SK-N-SH treated with all-trans-retinoic acid at 6 μM for 48 hours (cell line): ENCODE results near the gene CZIB.
"Not testable (repeated sequence)": the region's sequence is repeated elsewhere in the genome, so short reads cannot be mapped to it uniquely, and the experiment has no call there.

Source experiments
- ATAC-seq: fragments of 200-7000 bp; cut with Tn5 transposase; 3 replicates; pipeline ENCODE4 v1.9.1; 2020; ENCODE audit warnings: mild to moderate bottlenecking, moderate library complexity
- ARNTL ChIP-seq: fragments of 450-650 bp; formaldehyde crosslinking; IDR thresholded peaks from 2 replicates; pipeline ENCODE4 v1.5.0; 2020; ENCODE audit warnings: low read depth, mild to moderate bottlenecking, moderate library complexity, borderline replicate concordance
- BACH2 ChIP-seq: fragments of 250-450 bp; sonication (Bioruptor Pico); IDR thresholded peaks from 2 replicates; pipeline ENCODE4 v1.9.0; 2021; ENCODE audit warnings: mild to moderate bottlenecking, borderline replicate concordance
- CSDC2 ChIP-seq: fragments of 250-450 bp; sonication (Bioruptor Pico); IDR thresholded peaks from 2 replicates; pipeline ENCODE4 v1.5.0; 2020; ENCODE audit warnings: mild to moderate bottlenecking, moderate library complexity
- GLIS3 ChIP-seq: fragments of 250-450 bp; sonication (Bioruptor Pico); IDR thresholded peaks from 2 replicates; pipeline ENCODE4 v1.5.0; 2020; ENCODE audit warnings: mild to moderate bottlenecking, moderate library complexity
- ISL1 ChIP-seq: fragments of 250-450 bp; sonication (Bioruptor Pico); IDR thresholded peaks from 2 replicates; pipeline ENCODE4 v2.1.2; 2022; ENCODE audit warnings: mild to moderate bottlenecking, moderate library complexity
- OSR1 ChIP-seq: fragments of 250-450 bp; sonication (Bioruptor Pico); IDR thresholded peaks from 2 replicates; pipeline ENCODE4 v1.8.0; 2022; ENCODE audit warnings: moderate library complexity, mild to moderate bottlenecking, inconsistent platforms
- PPARA ChIP-seq: fragments of 250-450 bp; sonication (Bioruptor Pico); IDR thresholded peaks from 2 replicates; pipeline ENCODE4 v1.5.0; 2020; ENCODE audit warnings: mild to moderate bottlenecking, borderline replicate concordance
- RARB ChIP-seq: fragments of 250-450 bp; sonication (Bioruptor Pico); IDR thresholded peaks from 2 replicates; pipeline ENCODE4 v1.8.0; 2021; ENCODE audit warnings: mild to moderate bottlenecking, moderate library complexity
- SNAI2 ChIP-seq: fragments of 250-450 bp; sonication (Bioruptor Pico); IDR thresholded peaks from 2 replicates; pipeline ENCODE4 v1.5.0; 2020; ENCODE audit warnings: mild to moderate bottlenecking, moderate library complexity
- TCF4 ChIP-seq: fragments of 250-450 bp; sonication (Bioruptor Pico); IDR thresholded peaks from 2 replicates; pipeline ENCODE4 v1.8.0; 2021; ENCODE audit warnings: mild to moderate bottlenecking, moderate library complexity, borderline replicate concordance
- TOX ChIP-seq: fragments of 250-450 bp; sonication (Bioruptor Pico); IDR thresholded peaks from 2 replicates; pipeline ENCODE4 v1.8.0; 2021; ENCODE audit warnings: mild to moderate bottlenecking, moderate library complexity, borderline replicate concordance
- ZC3H10 ChIP-seq: fragments of 250-450 bp; sonication (Bioruptor Pico); IDR thresholded peaks from 2 replicates; pipeline ENCODE4 v1.5.1; 2021; ENCODE audit warnings: mild to moderate bottlenecking, moderate library complexity
- ZFP30 ChIP-seq: fragments of 450-650 bp; formaldehyde crosslinking; IDR thresholded peaks from 2 replicates; pipeline ENCODE4 v1.5.0; 2022; ENCODE audit warnings: mild to moderate bottlenecking, moderate library complexity
- ZNF565 ChIP-seq: fragments of 450-650 bp; formaldehyde crosslinking; conservative IDR thresholded peaks from 2 replicates; pipeline ENCODE4 v1.5.0; 2020; ENCODE audit warnings: low read depth, mild to moderate bottlenecking, moderate library complexity
- ZNF8 ChIP-seq: fragments of 450-650 bp; formaldehyde crosslinking; IDR thresholded peaks from 2 replicates; pipeline ENCODE4 v1.5.0; 2020; ENCODE audit warnings: mild to moderate bottlenecking, moderate library complexity
- TF ChIP-seq, protein P1 (sequence below): fragments of 250-450 bp; sonication (Bioruptor Pico); IDR thresholded peaks from 2 replicates; pipeline ENCODE4 v1.8.0; 2021; ENCODE audit warnings: low read depth, mild to moderate bottlenecking, moderate library complexity, borderline replicate concordance
- TF ChIP-seq, protein P2 (sequence below): fragments of 250-450 bp; sonication (Bioruptor Pico); IDR thresholded peaks from 2 replicates; pipeline ENCODE4 v1.5.1; 2021; ENCODE audit warnings: mild to moderate bottlenecking, moderate library complexity
- TF ChIP-seq, protein P3 (sequence below): fragments of 250-450 bp; sonication (Bioruptor Pico); IDR thresholded peaks from 2 replicates; pipeline ENCODE4 v1.8.0; 2020; ENCODE audit warnings: mild to moderate bottlenecking, moderate library complexity, borderline replicate concordance
- TF ChIP-seq, protein P4 (sequence below): fragments of 250-450 bp; sonication (Bioruptor Pico); IDR thresholded peaks from 2 replicates; pipeline ENCODE4 v1.5.0; 2020; ENCODE audit warnings: mild to moderate bottlenecking, moderate library complexity

CZIB gene

DNA sequence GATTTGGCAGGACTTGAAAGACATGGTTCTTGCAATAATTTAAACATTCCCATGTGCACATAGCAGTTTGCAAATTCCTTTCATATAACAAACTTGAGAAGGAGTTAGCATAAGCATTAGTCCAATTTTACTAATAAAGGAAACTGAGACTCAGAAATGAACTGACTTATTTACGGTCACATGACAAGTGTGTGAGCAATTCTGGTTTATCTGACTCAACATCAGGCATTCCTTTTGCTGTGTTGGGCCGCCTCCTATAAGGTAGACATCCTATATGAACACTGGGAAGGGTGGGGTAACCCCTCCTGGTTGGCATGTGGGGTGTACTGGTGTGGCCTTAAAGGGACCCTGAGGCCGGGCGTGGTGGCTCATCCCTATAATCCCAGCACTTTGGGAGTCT lies 32.3 kb downstream of the CZIB start (continued):
- TF ChIP-seq, protein P1, sequence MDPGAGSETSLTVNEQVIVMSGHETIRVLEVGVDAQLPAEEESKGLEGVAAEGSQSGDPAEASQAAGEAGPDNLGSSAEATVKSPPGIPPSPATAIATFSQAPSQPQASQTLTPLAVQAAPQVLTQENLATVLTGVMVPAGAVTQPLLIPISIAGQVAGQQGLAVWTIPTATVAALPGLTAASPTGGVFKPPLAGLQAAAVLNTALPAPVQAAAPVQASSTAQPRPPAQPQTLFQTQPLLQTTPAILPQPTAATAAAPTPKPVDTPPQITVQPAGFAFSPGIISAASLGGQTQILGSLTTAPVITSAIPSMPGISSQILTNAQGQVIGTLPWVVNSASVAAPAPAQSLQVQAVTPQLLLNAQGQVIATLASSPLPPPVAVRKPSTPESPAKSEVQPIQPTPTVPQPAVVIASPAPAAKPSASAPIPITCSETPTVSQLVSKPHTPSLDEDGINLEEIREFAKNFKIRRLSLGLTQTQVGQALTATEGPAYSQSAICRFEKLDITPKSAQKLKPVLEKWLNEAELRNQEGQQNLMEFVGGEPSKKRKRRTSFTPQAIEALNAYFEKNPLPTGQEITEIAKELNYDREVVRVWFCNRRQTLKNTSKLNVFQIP, result no peak

DNA sequence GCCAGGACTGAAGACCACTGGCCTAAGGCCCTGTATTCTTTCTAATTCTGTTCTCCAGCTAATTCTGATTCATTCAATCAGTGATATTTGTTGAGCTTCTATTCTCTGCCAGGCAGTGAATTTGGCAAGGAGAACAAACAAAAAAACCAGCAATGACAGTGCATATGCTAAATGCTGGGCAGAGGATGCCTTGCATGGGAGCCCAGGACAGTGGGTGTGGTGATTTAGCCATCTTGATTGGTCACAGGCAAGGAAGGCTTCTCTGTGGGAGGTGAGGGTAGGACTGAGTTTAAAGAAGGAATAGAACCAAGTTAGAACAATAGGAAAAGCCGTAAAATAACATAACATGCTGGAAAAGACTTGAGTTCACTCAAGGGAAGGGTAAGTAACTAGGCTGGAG lies 33.0 kb downstream of the CZIB start:
- no peak for TF ChIP-seq ISL1 (CRISPR knock-in tag)
- TF ChIP-seq, all 23 proteins: peak for 0
- ATAC-seq, result no peak

DNA sequence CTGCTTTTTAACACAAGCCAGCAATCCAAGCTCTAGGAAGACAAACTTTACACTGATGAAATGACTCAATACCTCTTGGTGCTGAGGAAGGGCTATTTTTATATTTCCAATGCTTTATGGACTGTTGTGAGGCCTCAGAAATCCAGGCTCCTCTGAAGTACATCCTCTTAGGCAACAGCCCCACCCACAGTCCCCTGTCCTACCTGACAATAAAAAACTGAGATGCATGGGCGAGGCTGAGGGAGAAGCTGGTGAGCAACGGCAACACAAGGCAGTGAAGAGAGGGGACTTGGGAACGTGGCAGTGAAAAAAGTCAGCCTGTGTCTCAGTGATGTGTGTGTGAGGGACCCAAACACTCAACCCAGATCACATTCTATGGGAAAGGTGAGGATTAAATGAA lies 33.9 kb downstream of the CZIB start:
- ATAC-seq, result no peak

DNA sequence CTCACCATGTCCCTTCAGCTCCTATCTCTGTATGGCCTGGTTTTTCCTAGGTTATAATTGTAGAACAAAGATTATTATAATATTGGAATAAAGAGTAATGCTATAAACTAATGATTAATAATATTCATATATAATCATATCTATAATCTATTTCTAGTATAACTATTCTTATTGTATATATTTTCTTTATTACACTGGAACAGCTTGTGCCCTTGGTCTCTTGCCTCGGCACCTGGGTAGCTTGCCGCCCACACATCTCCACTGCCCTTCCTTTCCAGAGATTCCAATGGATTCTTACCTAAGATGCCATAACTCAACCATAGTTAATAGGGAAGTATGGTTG lies 34.5 kb downstream of the CZIB start:
- not testable (repeated sequence) for ATAC-seq

More for the DNA sequence above, 33.9 kb downstream of the CZIB start:
- TF ChIP-seq PPARA (CRISPR knock-in tag) (no peak), ZNF8 (CRISPR knock-in tag) (no peak), ZC3H10 (CRISPR knock-in tag) (no peak), ZNF565 (CRISPR knock-in tag) (no peak), CSDC2 (CRISPR knock-in tag) (no peak), ARNTL (CRISPR knock-in tag) (no peak)
- TF ChIP-seq, protein P2, sequence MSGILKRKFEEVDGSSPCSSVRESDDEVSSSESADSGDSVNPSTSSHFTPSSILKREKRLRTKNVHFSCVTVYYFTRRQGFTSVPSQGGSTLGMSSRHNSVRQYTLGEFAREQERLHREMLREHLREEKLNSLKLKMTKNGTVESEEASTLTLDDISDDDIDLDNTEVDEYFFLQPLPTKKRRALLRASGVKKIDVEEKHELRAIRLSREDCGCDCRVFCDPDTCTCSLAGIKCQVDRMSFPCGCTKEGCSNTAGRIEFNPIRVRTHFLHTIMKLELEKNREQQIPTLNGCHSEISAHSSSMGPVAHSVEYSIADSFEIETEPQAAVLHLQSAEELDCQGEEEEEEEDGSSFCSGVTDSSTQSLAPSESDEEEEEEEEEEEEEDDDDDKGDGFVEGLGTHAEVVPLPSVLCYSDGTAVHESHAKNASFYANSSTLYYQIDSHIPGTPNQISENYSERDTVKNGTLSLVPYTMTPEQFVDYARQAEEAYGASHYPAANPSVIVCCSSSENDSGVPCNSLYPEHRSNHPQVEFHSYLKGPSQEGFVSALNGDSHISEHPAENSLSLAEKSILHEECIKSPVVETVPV (CRISPR knock-in tag), result no peak
- TF ChIP-seq, protein P3, sequence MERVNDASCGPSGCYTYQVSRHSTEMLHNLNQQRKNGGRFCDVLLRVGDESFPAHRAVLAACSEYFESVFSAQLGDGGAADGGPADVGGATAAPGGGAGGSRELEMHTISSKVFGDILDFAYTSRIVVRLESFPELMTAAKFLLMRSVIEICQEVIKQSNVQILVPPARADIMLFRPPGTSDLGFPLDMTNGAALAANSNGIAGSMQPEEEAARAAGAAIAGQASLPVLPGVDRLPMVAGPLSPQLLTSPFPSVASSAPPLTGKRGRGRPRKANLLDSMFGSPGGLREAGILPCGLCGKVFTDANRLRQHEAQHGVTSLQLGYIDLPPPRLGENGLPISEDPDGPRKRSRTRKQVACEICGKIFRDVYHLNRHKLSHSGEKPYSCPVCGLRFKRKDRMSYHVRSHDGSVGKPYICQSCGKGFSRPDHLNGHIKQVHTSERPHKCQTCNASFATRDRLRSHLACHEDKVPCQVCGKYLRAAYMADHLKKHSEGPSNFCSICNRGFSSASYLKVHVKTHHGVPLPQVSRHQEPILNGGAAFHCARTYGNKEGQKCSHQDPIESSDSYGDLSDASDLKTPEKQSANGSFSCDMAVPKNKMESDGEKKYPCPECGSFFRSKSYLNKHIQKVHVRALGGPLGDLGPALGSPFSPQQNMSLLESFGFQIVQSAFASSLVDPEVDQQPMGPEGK (CRISPR knock-in tag), result no peak
- TF ChIP-seq, protein P1, result no peak

DNA sequence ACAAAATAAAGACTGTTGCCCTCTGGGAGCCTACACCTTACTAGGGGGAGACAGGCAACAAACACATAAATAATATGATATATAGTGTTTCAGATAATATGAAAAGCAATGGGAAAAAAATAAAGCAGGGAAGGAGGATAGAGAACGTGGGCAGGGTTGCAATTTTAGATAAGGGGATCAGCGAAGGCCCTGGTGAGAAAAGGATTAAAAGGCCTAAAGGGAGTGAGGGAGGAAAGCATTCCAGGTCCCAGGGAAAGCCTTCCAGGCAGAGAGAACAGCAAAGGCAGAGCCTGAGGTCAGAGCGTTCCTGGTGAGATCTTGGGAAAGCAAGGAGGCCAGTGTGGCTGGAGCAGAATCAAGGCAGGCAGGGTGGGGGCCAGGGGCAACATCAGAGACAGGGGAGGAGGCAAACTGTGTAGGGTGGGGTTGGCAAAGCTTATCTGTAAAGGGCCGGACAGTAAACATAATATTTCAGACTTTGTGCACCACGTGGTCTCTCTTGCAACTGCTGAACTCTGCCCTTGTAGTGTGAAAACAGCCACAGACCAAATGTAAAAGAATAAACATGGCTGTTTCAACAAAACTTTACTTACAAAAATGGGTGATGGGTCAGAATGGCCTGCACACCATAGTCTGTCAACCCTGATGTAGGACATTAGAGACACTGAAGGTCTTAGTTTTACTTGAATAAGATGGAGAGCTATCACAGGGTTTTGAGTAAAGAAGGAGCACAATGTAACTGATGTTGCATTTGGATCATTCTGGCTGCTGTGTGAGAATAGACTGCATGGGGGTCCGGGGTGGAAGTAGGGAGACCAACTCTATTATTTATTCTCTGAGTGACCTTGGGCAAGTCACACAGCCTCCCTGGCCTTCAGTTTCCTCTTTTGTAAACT lies 37.1 kb downstream of the CZIB start:
- no peak for ATAC-seq
- TF ChIP-seq, protein P2 (CRISPR knock-in tag), result no peak
- no peak for TF ChIP-seq TCF4
- no peak for TF ChIP-seq TOX (CRISPR knock-in tag)
- no peak for TF ChIP-seq ZNF8 (CRISPR knock-in tag)
- TF ChIP-seq, protein P4, sequence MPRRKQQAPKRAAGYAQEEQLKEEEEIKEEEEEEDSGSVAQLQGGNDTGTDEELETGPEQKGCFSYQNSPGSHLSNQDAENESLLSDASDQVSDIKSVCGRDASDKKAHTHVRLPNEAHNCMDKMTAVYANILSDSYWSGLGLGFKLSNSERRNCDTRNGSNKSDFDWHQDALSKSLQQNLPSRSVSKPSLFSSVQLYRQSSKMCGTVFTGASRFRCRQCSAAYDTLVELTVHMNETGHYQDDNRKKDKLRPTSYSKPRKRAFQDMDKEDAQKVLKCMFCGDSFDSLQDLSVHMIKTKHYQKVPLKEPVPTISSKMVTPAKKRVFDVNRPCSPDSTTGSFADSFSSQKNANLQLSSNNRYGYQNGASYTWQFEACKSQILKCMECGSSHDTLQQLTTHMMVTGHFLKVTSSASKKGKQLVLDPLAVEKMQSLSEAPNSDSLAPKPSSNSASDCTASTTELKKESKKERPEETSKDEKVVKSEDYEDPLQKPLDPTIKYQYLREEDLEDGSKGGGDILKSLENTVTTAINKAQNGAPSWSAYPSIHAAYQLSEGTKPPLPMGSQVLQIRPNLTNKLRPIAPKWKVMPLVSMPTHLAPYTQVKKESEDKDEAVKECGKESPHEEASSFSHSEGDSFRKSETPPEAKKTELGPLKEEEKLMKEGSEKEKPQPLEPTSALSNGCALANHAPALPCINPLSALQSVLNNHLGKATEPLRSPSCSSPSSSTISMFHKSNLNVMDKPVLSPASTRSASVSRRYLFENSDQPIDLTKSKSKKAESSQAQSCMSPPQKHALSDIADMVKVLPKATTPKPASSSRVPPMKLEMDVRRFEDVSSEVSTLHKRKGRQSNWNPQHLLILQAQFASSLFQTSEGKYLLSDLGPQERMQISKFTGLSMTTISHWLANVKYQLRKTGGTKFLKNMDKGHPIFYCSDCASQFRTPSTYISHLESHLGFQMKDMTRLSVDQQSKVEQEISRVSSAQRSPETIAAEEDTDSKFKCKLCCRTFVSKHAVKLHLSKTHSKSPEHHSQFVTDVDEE, result no peak
- no peak for TF ChIP-seq OSR1 (CRISPR knock-in tag)
- no peak for TF ChIP-seq ZFP30 (CRISPR knock-in tag)
- no peak for TF ChIP-seq SNAI2 (CRISPR knock-in tag)
- no peak for TF ChIP-seq RARB (CRISPR knock-in tag)
- TF ChIP-seq ZNF565 (CRISPR knock-in tag), result no peak
- no peak for TF ChIP-seq PPARA (CRISPR knock-in tag)
- TF ChIP-seq, protein P1, result no peak
- TF ChIP-seq GLIS3 (CRISPR knock-in tag), result no peak
- no peak for TF ChIP-seq BACH2 (CRISPR knock-in tag)
